ENCODE measurements around the gene SPTLC3. TPM values are rescaled to one million over a fixed set of nuclear protein-coding genes. Genes with fewer than 3 reads are reported as not detected.

Gene SPTLC3
- total RNA-seq, 1 experiment from 2014 or later: 10.7 TPM

- Histone ChIP-seq H3K79me2 (ENCODE audit: low read depth) (no peaks in the 10 kb centered on the region), H2AFZ (no peak overlapping the region), H3K36me3 (ENCODE audit: low read depth) (no peaks in the 10 kb centered on the region), H4K20me1 (ENCODE audit: insufficient read depth) (no peaks in the 10 kb centered on the region), H3K9me2 (ENCODE audit: insufficient read depth) (no peaks in the 10 kb centered on the region; the same call in 1 of the 2 replicates), H3K4me3 (no peak overlapping the region), H3K9me3 (ENCODE audit: insufficient read depth, low read depth) (no peaks in the 10 kb centered on the region), H3F3A (ENCODE audit: insufficient read depth, low read depth) (no peaks in the 10 kb centered on the region), H3K27me3 (ENCODE audit: insufficient read depth, low read depth) (no peaks in the 10 kb centered on the region), H3K4me2 (no peak overlapping the region), H3K4me1 (replicated peaks; ENCODE audit: insufficient read depth) (no peaks in the 10 kb centered on the region), H3K27ac (no peak overlapping the region)
- intact Hi-C loops (cut with micrococcal nuclease; ENCODE audit: unreplicated experiment): no loop called here
- CTCF ChIA-PET: no interaction called here
- POLR2A ChIA-PET (ENCODE audit: unreplicated experiment): no interaction called here
- TF ChIP-seq, protein P1, sequence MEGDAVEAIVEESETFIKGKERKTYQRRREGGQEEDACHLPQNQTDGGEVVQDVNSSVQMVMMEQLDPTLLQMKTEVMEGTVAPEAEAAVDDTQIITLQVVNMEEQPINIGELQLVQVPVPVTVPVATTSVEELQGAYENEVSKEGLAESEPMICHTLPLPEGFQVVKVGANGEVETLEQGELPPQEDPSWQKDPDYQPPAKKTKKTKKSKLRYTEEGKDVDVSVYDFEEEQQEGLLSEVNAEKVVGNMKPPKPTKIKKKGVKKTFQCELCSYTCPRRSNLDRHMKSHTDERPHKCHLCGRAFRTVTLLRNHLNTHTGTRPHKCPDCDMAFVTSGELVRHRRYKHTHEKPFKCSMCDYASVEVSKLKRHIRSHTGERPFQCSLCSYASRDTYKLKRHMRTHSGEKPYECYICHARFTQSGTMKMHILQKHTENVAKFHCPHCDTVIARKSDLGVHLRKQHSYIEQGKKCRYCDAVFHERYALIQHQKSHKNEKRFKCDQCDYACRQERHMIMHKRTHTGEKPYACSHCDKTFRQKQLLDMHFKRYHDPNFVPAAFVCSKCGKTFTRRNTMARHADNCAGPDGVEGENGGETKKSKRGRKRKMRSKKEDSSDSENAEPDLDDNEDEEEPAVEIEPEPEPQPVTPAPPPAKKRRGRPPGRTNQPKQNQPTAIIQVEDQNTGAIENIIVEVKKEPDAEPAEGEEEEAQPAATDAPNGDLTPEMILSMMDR (conservative IDR thresholded peaks at IDR 0.05): no peak
- TF ChIP-seq EZH2 (IDR thresholded peaks at IDR 0.05; ENCODE audit: low read depth): no peak
- no TSS peak for BruUV-seq (replicated peaks)
- DNase-seq: no peak
Observed at GRCh38 chr20:12998046-12998445, 10.7 kb upstream of the SPTLC3 start.

DNA sequence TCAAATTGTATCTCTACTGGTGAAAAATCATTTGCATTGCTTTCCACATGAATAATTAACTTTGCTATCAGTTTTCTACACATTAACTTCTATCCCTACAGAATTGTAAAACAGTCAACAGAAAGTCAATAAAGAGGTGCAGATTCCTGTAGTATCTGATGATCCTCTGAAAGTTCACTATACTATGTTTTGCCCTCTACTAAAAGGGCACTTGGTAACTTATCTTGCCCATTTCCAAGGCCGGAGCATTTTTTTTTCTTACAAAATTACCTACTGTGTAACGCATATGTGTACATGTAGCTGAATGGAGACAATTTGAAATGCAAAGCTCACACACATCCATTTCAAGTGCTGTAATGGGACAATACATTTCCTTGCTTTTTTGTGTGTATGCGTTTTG lies 9.6 kb upstream of the SPTLC3 start:
- ChIA-PET POLR2A (ENCODE audit: unreplicated experiment) (no interaction called here), CTCF (no interaction called here)
- no peaks in the 10 kb centered on the region for H4K20me1 ChIP-seq (ENCODE audit: insufficient read depth)
- TF ChIP-seq EZH2 (IDR thresholded peaks at IDR 0.05; ENCODE audit: low read depth): no peak
- TF ChIP-seq, protein P1 (conservative IDR thresholded peaks at IDR 0.05): no peak
- no peak for DNase-seq
- H3F3A ChIP-seq (ENCODE audit: insufficient read depth, low read depth): no peaks in the 10 kb centered on the region
- no peaks in the 10 kb centered on the region for H3K4me1 ChIP-seq (replicated peaks; ENCODE audit: insufficient read depth)
- H3K27me3 ChIP-seq (ENCODE audit: insufficient read depth, low read depth): no peaks in the 10 kb centered on the region
- H3K9me3 ChIP-seq (ENCODE audit: insufficient read depth, low read depth): no peaks in the 10 kb centered on the region
- no peak overlapping the region for H3K4me3 ChIP-seq
- no peak overlapping the region for H3K4me2 ChIP-seq
- no peak overlapping the region for H3K27ac ChIP-seq
- H3K9me2 ChIP-seq (ENCODE audit: insufficient read depth): no peaks in the 10 kb centered on the region; the same call in 1 of the 2 replicates
- intact Hi-C loops (cut with micrococcal nuclease; ENCODE audit: unreplicated experiment): no loop called here
- H3K79me2 ChIP-seq (ENCODE audit: low read depth): no peaks in the 10 kb centered on the region
- H3K36me3 ChIP-seq (ENCODE audit: low read depth): no peaks in the 10 kb centered on the region
- no peak overlapping the region for H2AFZ ChIP-seq
- no TSS peak for BruUV-seq (replicated peaks)

GRCh38 chr20:13002251-13002650 lies 6.5 kb upstream of the SPTLC3 start:
- DNase-seq: no peak
- Histone ChIP-seq H3K36me3 (ENCODE audit: low read depth) (no peaks in the 10 kb centered on the region), H3K4me2 (no peak overlapping the region), H2AFZ (no peak overlapping the region), H3F3A (ENCODE audit: insufficient read depth, low read depth) (no peaks in the 10 kb centered on the region), H3K4me3 (no peak overlapping the region), H3K79me2 (ENCODE audit: low read depth) (no peaks in the 10 kb centered on the region), H3K4me1 (replicated peaks; ENCODE audit: insufficient read depth) (no peaks in the 10 kb centered on the region), H3K27me3 (ENCODE audit: insufficient read depth, low read depth) (no peaks in the 10 kb centered on the region), H3K27ac (no peak overlapping the region), H3K9me2 (ENCODE audit: insufficient read depth) (no peaks in the 10 kb centered on the region; the same call in 1 of the 2 replicates), H3K9me3 (ENCODE audit: insufficient read depth, low read depth) (no peaks in the 10 kb centered on the region), H4K20me1 (ENCODE audit: insufficient read depth) (no peaks in the 10 kb centered on the region)
- ChIA-PET POLR2A (ENCODE audit: unreplicated experiment) (no interaction called here), CTCF (no interaction called here)
- BruUV-seq (replicated peaks): no TSS peak
- intact Hi-C loops (cut with micrococcal nuclease; ENCODE audit: unreplicated experiment): no loop called here
- no peak for TF ChIP-seq EZH2 (IDR thresholded peaks at IDR 0.05; ENCODE audit: low read depth)
- TF ChIP-seq, protein P1 (conservative IDR thresholded peaks at IDR 0.05): no peak
